A673 (cell line): Measurements from ENCODE around the gene TUBA3E.

Experiments
- EZH2 ChIP-seq: fragments of 200-600 bp; sonication (generic); IDR thresholded peaks from 2 replicates; pipeline ENCODE4 v1.6.1; 2017; ENCODE audit warnings: borderline replicate concordance, low read depth, mild to moderate bottlenecking, mixed read lengths, antibody characterized with exemption, low read length; ENCODE audit not compliant: poor library complexity, severe bottlenecking
- TF ChIP-seq, protein P1 (sequence below): fragments of 300-800, 200-600 bp; sonication (generic); conservative IDR thresholded peaks from 2 replicates; pipeline ENCODE4 v1.5.1; 2017; ENCODE audit warnings: low read depth, mild to moderate bottlenecking, antibody characterized with exemption, low read length, moderate library complexity, mixed read lengths

DNA sequence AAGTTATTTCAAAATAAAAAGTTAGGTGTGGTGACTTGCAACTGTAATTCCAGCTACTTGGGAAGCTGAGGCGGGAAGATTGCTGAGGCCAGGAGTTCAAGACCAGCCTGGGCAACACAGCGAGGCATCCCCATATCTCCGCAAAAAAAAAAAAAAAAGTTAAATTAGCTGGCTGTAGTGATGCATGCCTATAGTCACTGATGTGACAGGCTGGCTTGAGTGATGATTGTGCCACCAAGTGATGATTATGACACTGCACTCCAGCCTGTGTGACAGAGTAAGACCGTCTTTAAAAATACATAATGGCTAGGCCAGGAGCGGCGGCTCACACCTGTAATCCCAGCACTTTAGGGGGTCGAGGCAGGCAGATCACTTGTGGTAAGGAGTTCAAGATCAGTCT lies 28.3 kb downstream of the TUBA3E start:
- TF ChIP-seq, protein P1, sequence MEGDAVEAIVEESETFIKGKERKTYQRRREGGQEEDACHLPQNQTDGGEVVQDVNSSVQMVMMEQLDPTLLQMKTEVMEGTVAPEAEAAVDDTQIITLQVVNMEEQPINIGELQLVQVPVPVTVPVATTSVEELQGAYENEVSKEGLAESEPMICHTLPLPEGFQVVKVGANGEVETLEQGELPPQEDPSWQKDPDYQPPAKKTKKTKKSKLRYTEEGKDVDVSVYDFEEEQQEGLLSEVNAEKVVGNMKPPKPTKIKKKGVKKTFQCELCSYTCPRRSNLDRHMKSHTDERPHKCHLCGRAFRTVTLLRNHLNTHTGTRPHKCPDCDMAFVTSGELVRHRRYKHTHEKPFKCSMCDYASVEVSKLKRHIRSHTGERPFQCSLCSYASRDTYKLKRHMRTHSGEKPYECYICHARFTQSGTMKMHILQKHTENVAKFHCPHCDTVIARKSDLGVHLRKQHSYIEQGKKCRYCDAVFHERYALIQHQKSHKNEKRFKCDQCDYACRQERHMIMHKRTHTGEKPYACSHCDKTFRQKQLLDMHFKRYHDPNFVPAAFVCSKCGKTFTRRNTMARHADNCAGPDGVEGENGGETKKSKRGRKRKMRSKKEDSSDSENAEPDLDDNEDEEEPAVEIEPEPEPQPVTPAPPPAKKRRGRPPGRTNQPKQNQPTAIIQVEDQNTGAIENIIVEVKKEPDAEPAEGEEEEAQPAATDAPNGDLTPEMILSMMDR = no peak
- TF ChIP-seq EZH2 = no peak
